HS-27A (cell line): ENCODE measurements around the gene HARBI1.

Source experiments
- DNase-seq: peaks from one replicate; pipeline ENCODE4 v3.0.0-alpha.2; 2012; ENCODE audit warnings: low read depth, missing footprints

The HARBI1 gene

GRCh38 chr11:46633291-46634217 is 16.5 kb upstream of the HARBI1 start:
- DNase-seq, result no peak

GRCh38 chr11:46632502-46632901 is 15.5 kb upstream of the HARBI1 start:
- no peak for DNase-seq

GRCh38 chr11:46631676-46632075 is 14.6 kb upstream of the HARBI1 start:
- DNase-seq, result no peak

GRCh38 chr11:46630237-46630636 is 13.2 kb upstream of the HARBI1 start:
- DNase-seq, result no peak

GRCh38 chr11:46628961-46629360 is 11.9 kb upstream of the HARBI1 start:
- DNase-seq, result no peak

GRCh38 chr11:46625406-46625805 is 8.4 kb upstream of the HARBI1 start:
- no peak for DNase-seq

GRCh38 chr11:46618837-46619236 is 1.8 kb upstream of the HARBI1 start:
- DNase-seq, result no peak

GRCh38 chr11:46617972-46618314 is 916 bp upstream of the HARBI1 start:
- DNase-seq, result no peak

- DNase-seq, result no peak
Measured at GRCh38 chr11:46616551-46617133, 385 bp downstream of the HARBI1 start.

GRCh38 chr11:46615756-46616155 is 1.3 kb downstream of the HARBI1 start:
- no peak for DNase-seq

GRCh38 chr11:46612326-46612725 is 4.7 kb downstream of the HARBI1 start:
- DNase-seq, result no peak

GRCh38 chr11:46611526-46612304 is 5.3 kb downstream of the HARBI1 start:
- no peak for DNase-seq

- DNase-seq, result no peak
Measured at GRCh38 chr11:46609386-46609785, 7.6 kb downstream of the HARBI1 start.

- no peak for DNase-seq
Measured at GRCh38 chr11:46607516-46607915, 9.5 kb downstream of the HARBI1 start.

GRCh38 chr11:46604796-46605195 is 12.2 kb downstream of the HARBI1 start:
- DNase-seq, result no peak

GRCh38 chr11:46603704-46604308 is 13.2 kb downstream of the HARBI1 start:
- DNase-seq, result no peak

- no peak for DNase-seq
Measured at GRCh38 chr11:46601129-46601528, 15.9 kb downstream of the HARBI1 start.

GRCh38 chr11:46600194-46600960 is 16.6 kb downstream of the HARBI1 start:
- no peak for DNase-seq

GRCh38 chr11:46599340-46600193 is 17.5 kb downstream of the HARBI1 start:
- no peak for DNase-seq

GRCh38 chr11:46597609-46598219 is 19.3 kb downstream of the HARBI1 start:
- DNase-seq, result no peak
